HK-2 (cell line): Measurements from ENCODE around the gene CCDC171.
"Not testable (repeated sequence)": the region's sequence is repeated elsewhere in the genome, so short reads cannot be mapped to it uniquely, and the experiment has no call there.

Experiments used
- DNase-seq: peaks from one replicate; pipeline ENCODE4 v3.0.0-alpha.2; 2018; ENCODE audit not compliant: unreplicated experiment

Gene CCDC171

DNA sequence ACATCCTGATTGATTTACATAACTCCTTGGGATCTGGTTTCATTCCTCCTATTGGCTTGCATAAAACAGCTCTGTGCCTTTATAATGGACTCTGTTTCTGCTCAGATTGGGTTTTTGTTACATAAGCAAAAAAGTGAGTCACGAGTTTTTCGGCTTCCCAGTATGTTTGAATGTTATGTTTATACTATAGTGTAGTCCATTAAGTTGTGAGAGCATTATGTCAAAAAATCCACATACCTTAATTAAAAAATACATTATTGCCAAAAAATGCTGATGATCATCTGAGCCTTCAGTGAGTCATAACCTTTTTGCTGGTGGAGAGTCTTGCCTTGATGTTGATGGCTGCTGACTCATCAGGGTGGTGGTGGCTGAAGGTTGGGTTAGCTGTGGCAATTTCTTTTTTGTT lies 144.6 kb downstream of the CCDC171 start:
- no peak for DNase-seq

GRCh38 chr9:15699876-15700559 lies 147.2 kb downstream of the CCDC171 start:
- DNase-seq = not testable (repeated sequence)

DNA sequence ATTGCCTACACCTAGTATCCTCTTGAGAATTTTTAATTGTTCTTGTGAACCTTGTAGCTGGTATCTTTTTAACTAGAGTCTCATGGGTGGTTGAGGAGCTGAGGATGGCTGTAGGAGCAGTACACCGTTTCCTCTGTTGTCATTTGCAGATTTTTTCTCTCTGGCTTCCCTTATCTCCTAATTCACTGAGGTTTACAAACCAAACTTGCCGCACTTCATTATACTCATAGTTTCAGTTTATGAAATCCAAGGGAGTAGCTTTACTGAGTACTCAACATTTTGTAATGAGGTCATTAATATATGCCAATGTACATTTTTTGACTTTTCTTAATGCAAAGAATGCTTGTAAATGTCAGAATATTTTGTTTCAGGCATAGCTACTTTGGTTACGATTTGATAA lies 154.2 kb downstream of the CCDC171 start:
- no peak for DNase-seq

DNA sequence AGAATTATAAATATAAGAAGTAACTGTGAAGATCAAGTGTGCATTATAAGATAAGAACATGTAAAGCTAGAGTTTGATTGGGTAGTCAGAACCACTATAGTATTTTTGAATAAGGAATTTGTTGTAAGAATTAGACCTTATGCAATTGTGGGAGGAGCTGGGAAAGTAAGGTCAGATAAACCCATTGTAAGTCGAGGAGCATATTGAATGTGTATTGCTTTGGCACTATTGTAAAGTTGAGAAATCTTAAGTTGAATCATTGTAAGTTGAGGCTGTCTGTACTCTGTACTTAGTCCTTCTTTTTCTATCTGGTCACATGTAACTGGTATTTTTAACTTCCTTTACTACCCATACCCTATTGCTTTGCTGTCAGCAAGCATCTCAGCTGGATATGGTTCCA lies 158.7 kb downstream of the CCDC171 start:
- no peak for DNase-seq

- DNase-seq = no peak
Measured at GRCh38 chr9:15711931-15712330, 159.1 kb downstream of the CCDC171 start.

- no peak for DNase-seq
Measured at GRCh38 chr9:15714746-15715145, 161.9 kb downstream of the CCDC171 start.

- no peak for DNase-seq
Measured at GRCh38 chr9:15717290-15717967, 164.6 kb downstream of the CCDC171 start.

- DNase-seq = no peak
Measured at GRCh38 chr9:15718423-15718822, 165.6 kb downstream of the CCDC171 start.

- no peak for DNase-seq
Measured at GRCh38 chr9:15720861-15721260, 168.0 kb downstream of the CCDC171 start.

DNA sequence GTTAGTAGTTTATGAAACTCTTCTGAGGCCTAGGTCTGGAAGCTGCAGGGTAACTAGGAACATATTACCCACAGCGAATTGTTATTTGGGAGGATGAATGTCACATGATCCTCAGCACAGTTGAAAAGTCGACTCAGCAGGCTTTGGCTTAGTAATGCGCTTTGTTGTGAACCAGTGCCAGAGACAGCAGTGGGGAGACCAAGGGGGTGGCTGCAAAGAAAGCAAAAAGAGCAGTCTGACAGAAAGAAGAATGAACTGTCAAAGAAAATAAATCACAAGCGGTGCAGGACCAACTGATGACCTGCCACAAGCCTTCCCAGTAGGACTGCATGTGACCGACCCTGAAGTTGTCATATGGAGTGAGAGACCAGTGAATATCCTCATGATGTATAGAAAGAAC lies 170.0 kb downstream of the CCDC171 start:
- no peak for DNase-seq

GRCh38 chr9:15724016-15724415 lies 171.2 kb downstream of the CCDC171 start:
- DNase-seq = no peak

DNA sequence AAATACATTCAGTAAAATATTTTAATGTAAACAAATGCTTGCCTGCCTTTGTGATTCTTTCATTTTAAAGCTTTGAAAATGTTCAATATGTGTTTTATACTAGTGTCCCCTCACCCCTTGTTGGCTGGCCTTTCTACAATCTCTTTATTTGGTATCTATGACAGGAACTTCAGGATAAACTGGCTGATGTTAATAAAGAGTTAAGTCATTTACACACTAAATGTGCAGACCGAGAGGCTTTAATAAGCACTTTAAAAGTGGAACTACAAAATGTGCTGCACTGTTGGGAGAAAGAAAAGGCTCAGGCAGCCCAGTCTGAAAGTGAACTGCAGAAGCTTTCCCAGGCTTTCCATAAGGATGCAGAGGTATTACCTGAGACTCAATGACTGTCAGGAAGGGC lies 171.8 kb downstream of the CCDC171 start:
- DNase-seq = no peak

DNA sequence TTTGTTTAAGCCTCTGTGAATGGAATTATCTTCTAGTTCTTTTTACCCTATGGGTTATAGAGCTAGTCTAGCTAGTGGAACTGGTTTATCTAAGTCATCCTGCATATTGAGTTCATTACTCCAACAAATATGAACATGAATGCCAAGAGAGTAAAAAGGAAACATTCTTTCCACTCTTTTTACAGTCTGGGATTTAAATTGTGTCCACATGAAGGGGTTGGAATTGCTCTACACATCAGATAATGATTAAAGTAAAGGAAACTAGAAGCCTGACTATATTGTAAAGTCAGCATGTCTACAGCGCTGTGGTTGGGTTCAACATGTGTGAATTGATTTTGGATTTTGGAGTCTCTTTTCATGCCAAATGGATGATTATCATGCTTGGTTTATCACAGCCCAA lies 173.1 kb downstream of the CCDC171 start:
- DNase-seq = no peak

DNA sequence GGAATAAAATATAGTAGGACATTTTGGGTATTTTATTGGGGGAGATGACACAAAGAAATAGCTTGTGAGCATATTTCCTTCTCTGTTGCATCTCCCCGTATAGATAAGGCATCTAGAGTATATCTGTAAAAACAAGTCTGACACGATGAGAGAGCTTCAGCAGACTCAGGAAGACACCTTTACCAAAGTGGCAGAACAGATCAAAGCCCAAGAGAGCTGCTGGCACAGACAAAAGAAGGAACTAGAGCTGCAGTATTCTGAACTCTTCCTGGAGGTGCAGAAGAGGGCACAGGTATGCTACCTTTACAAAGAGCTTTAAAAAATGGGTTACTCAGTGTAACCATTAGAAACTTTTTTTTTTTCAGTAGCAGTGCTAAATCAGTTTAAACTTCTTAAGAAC lies 176.7 kb downstream of the CCDC171 start:
- no peak for DNase-seq

GRCh38 chr9:15735083-15735857 lies 182.4 kb downstream of the CCDC171 start:
- DNase-seq = no peak

GRCh38 chr9:15736569-15736968 lies 183.7 kb downstream of the CCDC171 start:
- no peak for DNase-seq

GRCh38 chr9:15738011-15738410 lies 185.2 kb downstream of the CCDC171 start:
- no peak for DNase-seq

- DNase-seq = no peak
Measured at GRCh38 chr9:15741015-15741414, 188.2 kb downstream of the CCDC171 start.

DNA sequence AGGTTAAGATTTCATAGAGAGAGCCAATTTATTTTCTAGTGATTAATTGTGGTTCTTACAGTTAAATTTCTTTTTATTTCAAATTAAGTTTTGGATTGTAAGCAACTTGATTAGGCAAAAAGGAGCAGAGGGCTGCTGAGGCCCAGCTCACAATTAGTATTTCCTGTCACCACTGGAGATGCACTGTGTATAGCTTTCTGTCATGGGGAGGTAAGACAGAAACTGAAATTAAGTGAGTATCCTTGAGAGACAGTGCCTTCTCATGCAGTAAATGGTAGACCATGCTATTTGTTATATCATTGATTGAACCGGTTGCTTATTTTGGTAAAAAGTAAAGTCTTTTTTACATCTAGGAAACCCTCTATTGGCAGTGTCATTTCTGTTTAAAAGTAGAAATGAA lies 190.7 kb downstream of the CCDC171 start:
- DNase-seq = no peak

- no peak for DNase-seq
Measured at GRCh38 chr9:15744196-15744595, 191.4 kb downstream of the CCDC171 start.

DNA sequence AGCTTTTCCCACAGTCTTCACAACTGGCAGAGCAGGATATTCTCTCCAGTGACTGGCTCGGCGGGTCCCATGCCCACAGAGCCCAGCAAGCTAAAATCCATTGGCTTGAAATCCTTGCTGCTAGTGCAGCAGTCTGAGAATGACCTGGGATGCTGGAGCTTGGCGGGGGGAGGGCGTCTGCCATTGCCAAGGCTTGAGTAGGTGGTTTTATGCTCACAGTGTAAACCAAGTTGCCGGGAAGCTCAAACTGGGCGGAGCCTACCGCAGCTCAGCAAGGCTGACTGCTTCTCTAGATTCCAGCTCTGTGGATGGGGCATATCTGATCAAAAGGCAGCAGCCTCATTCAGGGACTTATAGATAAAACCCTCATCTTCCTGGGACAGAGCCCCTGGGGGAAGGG lies 194.1 kb downstream of the CCDC171 start:
- DNase-seq = no peak

DNA sequence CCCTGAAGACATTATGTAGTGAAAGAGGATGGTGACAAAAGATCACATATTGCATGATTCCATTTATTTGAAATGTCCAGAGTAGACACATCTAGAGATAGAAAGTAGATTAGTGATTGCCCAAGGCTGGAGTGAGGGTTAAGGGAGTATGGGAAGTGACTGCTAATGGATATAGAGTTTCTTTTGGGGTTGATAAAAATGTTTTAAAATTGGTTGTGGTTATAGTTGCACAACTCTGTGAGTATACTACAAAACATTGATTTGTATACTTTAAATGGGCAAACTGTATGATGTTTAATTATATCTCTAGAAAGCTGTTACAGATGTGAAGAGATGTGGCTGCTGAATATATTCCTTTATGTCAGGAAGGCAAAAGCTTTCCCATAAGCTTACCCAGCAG lies 202.8 kb downstream of the CCDC171 start:
- DNase-seq = no peak

DNA sequence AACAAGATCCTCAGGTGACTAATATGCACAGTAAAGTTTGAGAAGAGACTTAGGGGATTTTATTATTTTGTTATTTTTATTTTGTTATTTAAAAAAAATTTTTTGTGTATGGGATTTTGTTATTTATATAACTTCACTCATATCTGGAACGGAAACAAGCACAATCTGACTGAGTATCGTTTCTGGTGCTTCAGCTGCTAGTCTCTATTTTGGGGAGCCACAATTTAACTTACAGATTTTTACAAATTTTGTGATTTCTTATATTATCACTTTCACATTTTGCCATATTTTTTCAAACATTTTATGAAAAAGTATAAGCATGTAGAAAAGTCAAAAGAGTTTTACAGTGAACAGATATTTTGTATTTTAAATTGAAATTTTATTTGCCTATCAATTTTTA lies 208.7 kb downstream of the CCDC171 start:
- DNase-seq = no peak
